ENCODE data around the gene KCNT2. TPM values are rescaled to one million over a fixed set of nuclear protein-coding genes. Genes with fewer than 3 reads are reported as not detected.

Gene KCNT2
- total and polyA plus RNA-seq, 2 of the 8 experiments (the other 6 are each of a cell fraction or from before 2014, with no cell fraction given) = 2.3 to 10.2 TPM

GRCh38 chr1:196229546-196229945 is 378.7 kb downstream of the KCNT2 start:
- H3K79me2 ChIP-seq (ENCODE audit: control insufficient read depth in 1 of 2, insufficient read depth in 2 of 2, low read length in 2 of 2) = no peaks in the 10 kb centered on the region
- no peak overlapping the region for H3K14ac ChIP-seq (ENCODE audit: insufficient read length)
- H3K4ac ChIP-seq (replicated peaks; ENCODE audit: insufficient read length, low read depth, low read length) = no peak overlapping the region
- H2BK15ac ChIP-seq (ENCODE audit: low read length) = no peak overlapping the region
- H3K36me3 ChIP-seq (ENCODE audit: control insufficient read depth in 2 of 4, insufficient read depth in 4 of 4, low read length in 3 of 4) = no peaks in the 10 kb centered on the region
- DNase-seq (ENCODE audit: low read depth in 1 of 2, low spot score in 2 of 2) = no peak
- no peak for FAIRE-seq
- no peaks in the 10 kb centered on the region for H3K27me3 ChIP-seq (replicated peaks in 1 of 4; ENCODE audit: control insufficient read depth in 3 of 4, extremely low read depth in 1 of 4, insufficient read depth in 3 of 4, low read length in 3 of 4)
- H3K18ac ChIP-seq (ENCODE audit: extremely low read depth, low read length) = no peak overlapping the region
- H3K4me3 ChIP-seq (ENCODE audit: extremely low read depth in 1 of 4, insufficient read depth in 2 of 4, low read depth in 3 of 4, low read length in 4 of 4) = no peak overlapping the region
- H3K4me1 ChIP-seq (replicated peaks in 1 of 4; ENCODE audit: control insufficient read depth in 3 of 4, insufficient read depth in 4 of 4, low read length in 3 of 4) = no peaks in the 10 kb centered on the region
- H4K5ac ChIP-seq (ENCODE audit: insufficient read length, low read depth, low read length) = no peak overlapping the region
- H4K91ac ChIP-seq (replicated peaks; ENCODE audit: insufficient read length, low read length) = no peak overlapping the region
- H3K56ac ChIP-seq (replicated peaks; ENCODE audit: insufficient read length, low read depth, low read length) = no peak overlapping the region
- H2AK5ac ChIP-seq (ENCODE audit: low read depth, low read length) = no peak overlapping the region
- no peaks in the 10 kb centered on the region for H3K23me2 ChIP-seq (ENCODE audit: low read depth, low read length)
- no peak for TF ChIP-seq TEAD4 (IDR thresholded peaks at IDR 0.05; ENCODE audit: low read depth, low read length)
- TF ChIP-seq POLR2A (IDR thresholded peaks at IDR 0.05; ENCODE audit: control extremely low read depth in 1 of 2, low read depth in 2 of 2, low read length in 2 of 2) = no peak
- no peak for TF ChIP-seq BCL11A (IDR thresholded peaks at IDR 0.05; ENCODE audit: low read depth in 2 of 2, low read length in 2 of 2)
- no peak for TF ChIP-seq BACH1 (IDR thresholded peaks at IDR 0.05; ENCODE audit: low read length)
- TF ChIP-seq ATF2 (IDR thresholded peaks at IDR 0.05; ENCODE audit: low read length) = no peak
- TF ChIP-seq NRF1 (IDR thresholded peaks at IDR 0.05; ENCODE audit: low read depth, low read length) = no peak
- no peak for TF ChIP-seq TAF1 (IDR thresholded peaks at IDR 0.05; ENCODE audit: low read depth, low read length)
- H4K20me1 ChIP-seq (replicated peaks in 1 of 2; ENCODE audit: control insufficient read depth in 1 of 2, insufficient read depth in 2 of 2, low read length in 2 of 2) = no peaks in the 10 kb centered on the region
- ChIA-PET POLR2A (ENCODE audit: partially characterized antibody) (no interaction called here), CTCF (ENCODE audit: partially characterized antibody) (interaction anchor here (0.6 to 1.2 kb wide), 3 partner anchors 81 to 432 kb away, joined by 3 to 4 read pairs (median 4); no protein-coding TSS in a partner anchor)
- H2BK120ac ChIP-seq (replicated peaks; ENCODE audit: low read depth, low read length) = no peak overlapping the region
- no peak overlapping the region for H2BK5ac ChIP-seq (ENCODE audit: low read depth, low read length)
- no peak overlapping the region for H3K27ac ChIP-seq (ENCODE audit: low read depth, low read length)
- H4K8ac ChIP-seq (ENCODE audit: extremely low read depth, insufficient read depth, low read length) = no peak overlapping the region
- no peaks in the 10 kb centered on the region for H3K79me1 ChIP-seq (ENCODE audit: low read depth, low read length)
- H3K9me3 ChIP-seq (ENCODE audit: insufficient read depth in 2 of 2, low read depth in 1 of 2, low read length in 1 of 2) = no peaks in the 10 kb centered on the region; a peak in 1 of 4 replicates
- H3K23ac ChIP-seq (ENCODE audit: insufficient read length) = no peak overlapping the region
- no peak overlapping the region for H3K9ac ChIP-seq (replicated peaks in 1 of 4; ENCODE audit: extremely low read depth in 1 of 4, low read depth in 3 of 4, low read length in 3 of 4)
- H2AFZ ChIP-seq (ENCODE audit: low read length) = no peak overlapping the region
- H2BK20ac ChIP-seq (ENCODE audit: low read length) = no peak overlapping the region
- H2BK12ac ChIP-seq (ENCODE audit: low read depth, low read length) = no peak overlapping the region
- no peak overlapping the region for H3K4me2 ChIP-seq (ENCODE audit: insufficient read depth in 1 of 2, low read depth in 2 of 2, low read length in 2 of 2)

Measured in H1 (cell line).